SH-SY5Y (cell line): ENCODE measurements around the gene NOL4L.

ENCODE experiments used
- GATA2 ChIP-seq: IDR thresholded peaks from 2 replicates; pipeline ENCODE4 v1.6.1; 2011; ENCODE audit warnings: mild to moderate bottlenecking, low read depth, low read length
- GATA3 ChIP-seq: IDR thresholded peaks from 2 replicates; pipeline ENCODE4 v1.6.1; 2011; ENCODE audit warnings: low read depth, mild to moderate bottlenecking, low read length, moderate library complexity

DNA sequence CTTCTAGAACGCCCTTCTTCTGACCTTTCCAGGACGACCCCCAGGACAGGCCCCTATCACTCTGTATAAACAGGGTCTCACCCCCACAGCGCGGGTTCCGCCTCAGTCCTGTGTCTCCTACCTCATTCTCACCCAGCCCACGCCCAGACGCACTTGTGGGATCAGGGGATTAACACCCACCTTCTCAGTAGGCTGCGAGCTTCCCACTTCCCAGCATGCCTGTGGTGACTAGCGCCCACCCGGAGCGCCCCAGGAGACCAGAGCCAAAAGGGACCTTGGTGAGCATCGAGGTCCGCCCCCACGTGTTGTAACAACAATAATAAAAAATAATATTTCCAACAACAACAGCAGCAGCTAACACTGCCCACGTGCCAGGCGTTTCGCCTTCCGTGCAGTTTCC lies 40.9 kb upstream of the NOL4L start:
- no peak for TF ChIP-seq GATA2
- no peak for TF ChIP-seq GATA3
